Measurements from ENCODE around the gene COBL. TPM values are rescaled to one million over a fixed set of nuclear protein-coding genes. Genes with fewer than 3 reads are reported as not detected.
A peak's percentile ranks its signal among the peaks of the same experiment; 100 is the strongest.

COBL gene
- total RNA-seq, 1 donor from 2014 or later, result 25.7 TPM

- DNase-seq (ENCODE audit: extremely low spot score, unreplicated experiment), result no peak
- Mint-ChIP-seq H3K27me3 (no peaks in the 10 kb centered on the region), H3K4me1 (ENCODE audit: unreplicated experiment) (peaks cover 58% of the 10 kb centered on the region), H3K9me3 (no peaks in the 10 kb centered on the region), H3K36me3 (no peaks in the 10 kb centered on the region), H3K27ac (no peak overlapping the region), H3K4me3 (no peak overlapping the region)
- TF ChIP-seq CTCF (conservative IDR thresholded peaks at IDR 0.05), result no peak
These were observed 81.8 kb downstream of the COBL start for GRCh38 chr7:51234609-51235308.

- H3K36me3 Mint-ChIP-seq, result no peaks in the 10 kb centered on the region
- H3K27me3 Mint-ChIP-seq, result no peaks in the 10 kb centered on the region
- peak overlapping the region; percentile 68 for H3K27ac Mint-ChIP-seq
- TF ChIP-seq CTCF (conservative IDR thresholded peaks at IDR 0.05), result no peak
- DNase-seq (ENCODE audit: extremely low spot score, unreplicated experiment), result no peak
- peaks cover 53% of the 10 kb centered on the region for H3K4me1 Mint-ChIP-seq (ENCODE audit: unreplicated experiment)
- H3K9me3 Mint-ChIP-seq, result no peaks in the 10 kb centered on the region
- H3K4me3 Mint-ChIP-seq, result no peak overlapping the region
These were observed 82.5 kb downstream of the COBL start for GRCh38 chr7:51234139-51234538.

GRCh38 chr7:51233374-51233773 lies 83.2 kb downstream of the COBL start:
- no peak for TF ChIP-seq CTCF (conservative IDR thresholded peaks at IDR 0.05)
- Mint-ChIP-seq H3K4me3 (peak overlapping the region; percentile 34), H3K36me3 (no peaks in the 10 kb centered on the region), H3K27me3 (no peaks in the 10 kb centered on the region), H3K4me1 (ENCODE audit: unreplicated experiment) (peaks cover 52% of the 10 kb centered on the region), H3K9me3 (no peaks in the 10 kb centered on the region), H3K27ac (no peak overlapping the region)
- no peak for DNase-seq (ENCODE audit: extremely low spot score, unreplicated experiment)

- Mint-ChIP-seq H3K9me3 (no peaks in the 10 kb centered on the region), H3K36me3 (no peaks in the 10 kb centered on the region), H3K27ac (no peak overlapping the region), H3K4me1 (ENCODE audit: unreplicated experiment) (peaks cover 54% of the 10 kb centered on the region), H3K4me3 (no peak overlapping the region), H3K27me3 (no peaks in the 10 kb centered on the region)
- DNase-seq (ENCODE audit: extremely low spot score, unreplicated experiment), result no peak
- no peak for TF ChIP-seq CTCF (conservative IDR thresholded peaks at IDR 0.05)
These were observed 85.9 kb downstream of the COBL start for GRCh38 chr7:51230723-51231122.

GRCh38 chr7:51230324-51230625 lies 86.3 kb downstream of the COBL start:
- DNase-seq (ENCODE audit: extremely low spot score, unreplicated experiment), result no peak
- Mint-ChIP-seq H3K4me3 (no peak overlapping the region), H3K27me3 (no peaks in the 10 kb centered on the region), H3K36me3 (no peaks in the 10 kb centered on the region), H3K4me1 (ENCODE audit: unreplicated experiment) (peaks cover 50% of the 10 kb centered on the region), H3K27ac (no peak overlapping the region), H3K9me3 (no peaks in the 10 kb centered on the region)
- TF ChIP-seq CTCF (conservative IDR thresholded peaks at IDR 0.05), result no peak

Measured in type B pancreatic cell (in vitro differentiated cells).